HG03432 (cell line): ENCODE data around the gene SLC6A2.

ENCODE experiments used
- ATAC-seq: cut with Tn5 transposase; IDR thresholded peaks from one replicate; pipeline ENCODE4 v1.9.1; 2021; ENCODE audit warnings: mild to moderate bottlenecking, moderate library complexity; ENCODE audit not compliant: unreplicated experiment

SLC6A2 gene

GRCh38 chr16:55668340-55669281 lies 12.8 kb downstream of the SLC6A2 start:
- ATAC-seq, result no peak

- ATAC-seq, result no peak
Observed at GRCh38 chr16:55671206-55671973, 15.6 kb downstream of the SLC6A2 start.

- no peak for ATAC-seq
Observed at GRCh38 chr16:55671974-55672280, 16.1 kb downstream of the SLC6A2 start.

GRCh38 chr16:55672471-55672870 lies 16.7 kb downstream of the SLC6A2 start:
- ATAC-seq, result no peak

GRCh38 chr16:55678161-55678821 lies 22.5 kb downstream of the SLC6A2 start:
- ATAC-seq, result no peak

GRCh38 chr16:55682086-55682485 lies 26.3 kb downstream of the SLC6A2 start:
- ATAC-seq, result no peak

GRCh38 chr16:55685973-55686372 lies 30.2 kb downstream of the SLC6A2 start:
- no peak for ATAC-seq

GRCh38 chr16:55686671-55687070 lies 30.9 kb downstream of the SLC6A2 start:
- no peak for ATAC-seq

- peak; percentile 50 for ATAC-seq
Observed at GRCh38 chr16:55687802-55688201, 32.0 kb downstream of the SLC6A2 start.

GRCh38 chr16:55690841-55691240 lies 35.1 kb downstream of the SLC6A2 start:
- no peak for ATAC-seq

GRCh38 chr16:55691771-55692170 lies 36.0 kb downstream of the SLC6A2 start:
- ATAC-seq, result no peak

- no peak for ATAC-seq
Observed at GRCh38 chr16:55695595-55695994, 39.8 kb downstream of the SLC6A2 start.

- ATAC-seq, result no peak
Observed at GRCh38 chr16:55697867-55698266, 42.1 kb downstream of the SLC6A2 start.

- no peak for ATAC-seq
Observed at GRCh38 chr16:55698331-55698730, 42.5 kb downstream of the SLC6A2 start.

GRCh38 chr16:55698946-55699345 lies 43.2 kb downstream of the SLC6A2 start:
- ATAC-seq, result no peak

GRCh38 chr16:55699616-55700015 lies 43.8 kb downstream of the SLC6A2 start:
- no peak for ATAC-seq

GRCh38 chr16:55700067-55700466 lies 44.3 kb downstream of the SLC6A2 start:
- ATAC-seq, result no peak

GRCh38 chr16:55700961-55701360 lies 45.2 kb downstream of the SLC6A2 start:
- ATAC-seq, result no peak

GRCh38 chr16:55701442-55702319 lies 45.9 kb downstream of the SLC6A2 start:
- peak; percentile 80 for ATAC-seq
